Left kidney (tissue), 2 donors: ENCODE measurements around the gene MSH5. TPM values are rescaled to one million over a fixed set of nuclear protein-coding genes. Genes with fewer than 3 reads are reported as not detected.

Source experiments
- DNase-seq: peaks from one replicate; pipeline ENCODE4 v3.0.0-alpha.2; 2013
- polyA plus RNA-seq: library from polyadenylated mRNA; unstranded; fragments of 120-200 nt; gene quantifications from one replicate; pipeline ENCODE4 v1.2.1, GENCODE V29; 2013; ENCODE audit not compliant: insufficient read length

Gene MSH5
- polyA plus RNA-seq, 1 donor: 62.2 TPM

DNA sequence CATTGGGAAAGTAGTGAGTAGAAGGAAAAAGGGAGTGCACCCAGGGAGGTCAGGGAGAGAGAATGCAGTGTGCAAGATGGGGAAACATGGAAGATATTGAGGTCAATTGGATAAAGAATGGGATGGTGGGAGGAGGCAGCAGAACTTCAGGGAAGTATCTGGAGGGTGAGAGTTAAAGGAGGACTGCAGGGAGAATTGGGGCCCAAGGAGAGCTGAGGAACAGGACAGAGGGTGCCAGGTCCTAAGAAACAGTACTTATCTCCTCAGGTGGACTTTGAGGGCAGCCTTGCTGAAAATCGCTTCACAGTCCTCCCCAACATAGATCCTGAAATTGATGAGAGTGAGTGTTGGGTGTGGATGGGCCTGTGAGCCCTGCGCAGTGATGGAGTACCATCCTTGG is 18.5 kb downstream of the MSH5 start:
- DNase-seq: no peak

DNA sequence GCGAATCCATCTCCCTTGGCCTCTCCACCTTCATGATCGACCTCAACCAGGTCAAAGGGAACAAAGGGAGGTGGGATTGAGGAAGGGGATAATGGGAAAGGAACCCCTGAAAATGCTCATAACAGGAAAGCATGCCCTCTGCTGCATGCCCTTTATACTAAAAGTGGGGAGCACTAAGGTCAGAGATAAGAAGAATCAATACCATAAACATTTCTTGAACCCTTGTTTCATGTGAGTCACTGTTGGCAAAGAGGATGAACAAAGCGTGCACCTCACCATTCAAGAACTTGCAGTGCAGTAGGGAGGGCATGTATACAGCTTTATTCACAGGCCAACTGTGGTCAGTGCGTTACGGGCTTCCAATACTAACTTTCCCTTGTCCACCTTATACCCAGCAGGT is 21.0 kb downstream of the MSH5 start:
- no peak for DNase-seq

DNA sequence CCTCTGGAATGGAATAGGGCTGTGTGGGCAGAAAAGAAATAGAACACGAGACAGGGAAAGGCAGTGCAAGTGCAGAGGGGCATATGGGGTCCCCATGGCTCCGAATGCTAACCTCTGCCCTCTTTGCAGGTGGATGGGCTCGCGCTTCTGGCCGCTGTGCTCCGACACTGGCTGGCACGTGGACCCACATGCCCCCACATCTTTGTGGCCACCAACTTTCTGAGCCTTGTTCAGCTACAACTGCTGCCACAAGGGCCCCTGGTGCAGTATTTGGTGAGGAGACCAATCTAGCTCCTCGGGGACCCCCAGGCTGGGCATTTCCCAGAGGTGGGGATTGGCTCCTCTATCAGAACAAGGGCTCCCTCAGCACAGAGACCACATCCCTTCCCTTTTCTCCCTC is 21.5 kb downstream of the MSH5 start:
- DNase-seq: no peak

DNA sequence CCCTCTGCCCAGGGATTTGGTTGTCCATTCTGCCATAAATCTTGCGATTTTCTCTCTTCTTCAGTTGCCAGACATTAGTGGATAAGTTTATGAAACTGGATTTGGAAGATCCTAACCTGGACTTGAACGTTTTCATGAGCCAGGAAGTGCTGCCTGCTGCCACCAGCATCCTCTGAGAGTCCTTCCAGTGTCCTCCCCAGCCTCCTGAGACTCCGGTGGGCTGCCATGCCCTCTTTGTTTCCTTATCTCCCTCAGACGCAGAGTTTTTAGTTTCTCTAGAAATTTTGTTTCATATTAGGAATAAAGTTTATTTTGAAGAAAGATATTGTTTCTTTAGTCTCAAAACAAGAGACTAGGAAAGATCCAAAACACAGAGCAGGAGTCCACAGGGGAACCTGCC is 22.6 kb downstream of the MSH5 start, which contains the start of gene SAPCD1:
SAPCD1 (plus strand) TSS at position 301 of the 400 bp plus-strand sequence. CDS start 399 bp downstream, outside the sequence.
- no peak for DNase-seq

DNA sequence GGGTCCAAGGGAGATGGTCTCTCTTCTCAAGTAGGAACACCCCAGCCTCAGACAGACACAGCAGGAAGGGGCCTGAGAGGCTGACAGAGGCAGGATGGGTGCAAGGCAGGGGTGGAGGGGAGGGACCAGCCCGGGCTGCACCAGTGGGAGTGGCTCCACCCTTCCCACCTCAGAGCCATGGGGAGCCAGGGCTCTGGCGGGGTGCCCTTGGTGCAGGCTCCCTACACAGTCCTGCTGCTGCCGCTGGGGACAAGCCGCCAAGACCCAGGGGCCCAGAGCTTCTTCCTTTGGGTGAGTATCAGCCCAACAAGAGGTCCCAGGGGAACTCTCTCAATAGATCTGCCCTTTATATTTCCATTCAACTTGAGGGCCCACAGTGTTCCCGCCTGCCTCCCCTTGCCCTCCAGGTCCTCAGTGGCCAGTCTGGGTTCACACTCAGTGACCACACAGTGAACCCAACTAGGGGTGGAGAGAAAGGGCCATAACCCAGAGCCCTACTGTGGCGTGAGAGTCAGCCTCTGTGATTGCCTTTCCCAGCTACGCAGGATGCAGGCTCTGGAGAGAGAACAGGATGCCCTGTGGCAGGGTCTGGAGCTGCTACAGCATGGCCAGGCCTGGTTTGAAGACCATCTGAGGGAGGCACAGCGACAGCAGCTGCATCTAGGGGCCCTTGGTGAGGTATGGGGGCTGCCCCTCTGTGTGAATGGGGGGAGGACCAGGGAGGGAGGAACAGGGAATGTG is 23.2 kb downstream of the MSH5 start:
- DNase-seq: no peak

DNA sequence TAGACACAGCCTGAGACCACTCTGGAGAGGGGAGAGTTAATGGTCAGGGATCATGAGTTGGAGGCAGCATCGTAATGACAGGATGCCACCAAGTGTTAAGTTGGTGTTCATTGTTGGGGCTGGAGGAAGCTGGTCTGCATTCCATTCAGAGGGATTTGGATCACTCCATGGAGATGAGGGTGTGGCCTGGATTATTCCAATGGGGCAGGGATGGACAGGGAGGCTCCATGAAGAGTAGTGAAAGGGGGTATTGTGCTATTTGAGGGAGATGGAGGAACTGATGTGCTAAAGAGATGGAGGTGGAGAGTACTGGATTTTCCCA is 23.8 kb downstream of the MSH5 start:
- peak; percentile 40 for DNase-seq

DNA sequence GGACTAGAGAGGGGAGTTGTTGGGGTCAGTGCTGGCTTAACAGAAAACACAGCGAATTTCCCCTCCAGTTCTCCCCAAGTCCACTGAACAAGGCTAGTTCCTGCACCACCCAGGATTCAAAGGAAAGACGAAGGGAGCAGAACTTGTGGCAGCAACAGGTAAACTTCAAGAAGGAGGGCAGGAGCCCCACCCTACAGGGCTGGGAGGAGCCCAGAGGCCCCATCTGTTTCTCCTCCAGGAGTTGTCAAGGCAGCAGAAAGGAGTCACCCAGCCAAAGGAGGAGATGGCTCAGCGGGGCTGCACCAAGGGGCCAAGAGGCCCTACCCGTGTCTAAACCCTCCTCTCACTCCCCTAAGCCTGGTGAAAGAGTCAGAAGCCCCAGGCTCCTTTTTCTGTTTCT is 24.4 kb downstream of the MSH5 start:
- no peak for DNase-seq

DNA sequence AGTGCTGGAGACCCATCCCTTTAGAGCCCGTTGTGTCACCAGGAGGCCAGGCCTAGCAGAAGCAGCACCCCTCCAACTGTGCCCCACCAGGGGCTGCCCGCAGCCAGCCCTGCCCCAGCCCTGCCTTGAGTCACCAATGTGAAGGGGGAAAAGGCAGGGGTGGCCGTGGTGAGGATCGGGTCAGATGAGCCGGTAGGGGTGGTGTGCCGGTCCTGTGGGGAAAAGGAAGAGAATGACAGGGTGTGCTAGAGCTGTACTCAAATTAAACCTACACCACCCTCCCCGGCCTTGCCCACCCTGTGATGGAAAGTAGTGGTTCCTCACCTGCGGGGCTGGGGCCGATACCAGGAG is 25.7 kb downstream of the MSH5 start:
- DNase-seq: no peak

DNA sequence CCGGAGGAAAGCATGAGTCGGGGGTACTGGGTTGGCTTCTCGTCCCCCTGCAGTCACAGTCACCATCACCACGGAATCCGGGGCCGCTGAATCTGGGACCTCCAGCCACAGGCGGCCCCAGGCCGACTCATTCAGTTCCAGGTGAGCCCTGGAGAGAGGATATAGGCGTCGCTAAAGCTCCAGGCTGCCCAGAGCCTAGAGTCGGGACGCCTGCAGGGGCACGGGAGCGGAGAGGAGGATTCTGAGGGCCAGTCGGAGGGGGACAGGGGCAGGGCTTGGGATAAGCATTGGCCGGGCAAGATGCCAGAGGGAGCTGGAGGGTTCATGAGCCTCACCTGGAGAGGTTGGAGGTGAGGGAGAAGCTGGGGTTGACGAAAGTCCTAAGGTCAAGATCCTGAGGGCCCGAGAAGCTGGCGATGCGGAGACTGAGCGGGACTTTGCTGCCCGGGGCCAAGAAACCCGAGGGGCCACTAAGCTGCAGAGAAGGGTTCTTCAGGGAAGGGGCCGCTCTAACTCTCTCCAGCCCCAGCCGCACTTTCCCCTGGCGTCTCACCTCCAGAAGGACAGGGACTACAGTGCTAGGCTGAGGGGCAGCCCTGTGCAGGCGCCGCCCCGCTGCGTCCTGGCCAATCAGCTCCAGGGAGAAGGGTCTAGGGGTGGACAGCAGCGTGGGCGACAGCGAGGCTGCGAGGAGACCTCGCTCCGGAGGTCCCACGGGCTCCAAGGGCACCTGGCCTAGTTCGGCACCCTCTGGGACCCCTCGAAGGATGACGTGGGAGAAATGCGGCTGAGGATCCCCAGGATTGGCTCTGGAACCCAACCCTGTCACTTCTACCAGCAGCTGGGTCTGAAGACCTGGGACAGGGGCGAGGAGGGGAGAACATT is 26.3 kb downstream of the MSH5 start:
- peak; percentile 34 for DNase-seq

DNA sequence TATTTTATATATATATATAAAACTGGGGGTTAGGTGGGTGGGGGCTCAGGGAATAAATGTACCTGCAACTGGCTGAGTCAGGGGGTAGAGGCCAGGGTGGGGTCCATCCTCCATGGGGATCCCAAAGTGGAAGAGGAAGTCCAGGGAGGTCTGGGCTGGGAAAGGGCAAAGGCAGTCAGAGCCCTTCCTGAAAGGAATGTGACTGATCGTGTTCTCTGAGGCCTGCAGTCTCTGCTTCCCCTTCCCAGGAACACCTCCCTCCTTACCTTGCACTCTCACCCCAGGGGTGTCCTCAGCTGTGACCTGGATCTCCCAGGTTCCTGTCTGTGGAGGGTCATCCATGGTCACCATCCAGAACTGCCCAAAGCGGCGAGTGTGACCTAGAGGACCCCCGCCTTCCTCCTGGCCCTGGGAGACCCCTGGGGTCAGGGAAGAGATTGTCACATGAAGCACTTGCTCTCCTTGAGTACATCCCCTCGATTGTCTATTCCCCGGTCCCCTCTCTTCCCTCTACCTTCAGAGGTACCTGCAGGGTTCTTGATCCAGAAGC is 27.4 kb downstream of the MSH5 start:
- DNase-seq: no peak

DNA sequence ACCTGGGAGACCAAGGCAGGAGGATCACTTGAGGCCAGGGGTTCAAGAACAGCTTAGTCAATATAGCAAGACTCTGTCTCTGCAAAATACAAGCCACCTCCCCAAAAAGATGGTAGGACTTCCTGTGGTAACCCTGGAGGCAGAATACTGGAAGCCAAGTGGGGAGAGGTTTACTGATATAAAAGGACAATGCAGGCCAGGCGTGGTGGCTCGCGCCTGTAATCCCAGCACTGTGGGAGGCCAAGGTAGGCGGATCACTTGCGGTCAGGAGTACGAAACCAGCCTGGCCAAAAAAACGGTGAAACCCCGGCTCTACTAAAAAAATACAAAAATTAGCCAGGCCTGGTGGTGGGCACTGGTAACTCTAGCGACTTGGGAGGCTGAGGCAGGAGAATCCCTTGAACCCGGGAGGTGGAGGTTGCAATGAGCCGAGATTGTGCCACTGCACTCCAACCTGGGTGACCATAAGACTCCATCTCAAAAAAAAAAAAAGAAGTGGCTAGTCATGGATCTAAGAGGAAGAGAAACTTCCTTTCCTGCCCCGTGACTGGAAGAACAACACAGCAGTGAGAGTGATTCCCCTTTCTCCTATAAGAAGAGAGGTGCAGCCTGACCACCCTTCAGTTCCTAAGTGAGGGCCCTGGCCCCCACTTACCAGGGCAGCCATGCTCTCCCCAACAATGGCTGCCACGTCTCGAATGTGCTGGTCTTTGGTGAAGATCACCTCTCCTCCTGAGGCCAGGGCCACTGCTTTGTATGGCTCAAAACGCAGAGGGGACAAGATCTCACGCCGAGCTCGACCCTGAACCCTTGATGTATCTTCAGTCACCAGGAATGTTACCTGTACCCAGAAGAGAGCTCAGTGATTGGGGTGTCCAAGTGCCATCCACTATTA is 28.8 kb downstream of the MSH5 start:
- DNase-seq: no peak

DNA sequence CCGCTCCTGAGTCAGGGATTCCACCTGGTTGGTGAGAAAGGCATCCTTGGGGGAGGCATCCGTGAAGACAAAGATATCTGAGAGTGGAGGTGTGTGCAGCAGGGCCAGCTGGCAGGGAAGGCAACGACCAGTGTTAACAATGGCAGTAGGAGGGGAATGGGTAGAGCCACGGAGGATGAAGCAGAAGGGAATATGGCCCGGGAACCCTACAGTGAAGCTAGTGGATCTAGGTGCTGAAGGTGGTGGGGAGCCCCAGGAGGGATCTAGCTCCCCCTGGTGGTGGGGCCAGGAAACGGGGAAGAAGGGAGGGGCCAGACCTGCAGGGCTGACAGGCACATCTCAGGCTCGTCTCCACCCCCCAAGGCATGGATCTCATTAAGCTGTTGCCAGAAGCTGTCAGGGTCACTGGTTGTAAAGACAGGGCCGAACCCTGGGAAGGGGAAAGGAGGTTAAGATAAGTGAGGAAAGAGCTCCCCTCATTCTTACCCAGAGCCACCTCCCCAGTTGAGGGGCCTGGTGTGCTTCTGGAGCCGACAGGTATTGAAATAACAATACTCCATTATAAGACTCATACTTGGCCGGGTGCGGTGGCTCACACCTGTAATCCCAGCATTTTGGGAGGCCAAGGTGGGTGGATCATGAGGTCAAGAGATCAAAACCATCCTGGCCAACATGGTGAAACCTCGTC is 30.0 kb downstream of the MSH5 start:
- DNase-seq: no peak

DNA sequence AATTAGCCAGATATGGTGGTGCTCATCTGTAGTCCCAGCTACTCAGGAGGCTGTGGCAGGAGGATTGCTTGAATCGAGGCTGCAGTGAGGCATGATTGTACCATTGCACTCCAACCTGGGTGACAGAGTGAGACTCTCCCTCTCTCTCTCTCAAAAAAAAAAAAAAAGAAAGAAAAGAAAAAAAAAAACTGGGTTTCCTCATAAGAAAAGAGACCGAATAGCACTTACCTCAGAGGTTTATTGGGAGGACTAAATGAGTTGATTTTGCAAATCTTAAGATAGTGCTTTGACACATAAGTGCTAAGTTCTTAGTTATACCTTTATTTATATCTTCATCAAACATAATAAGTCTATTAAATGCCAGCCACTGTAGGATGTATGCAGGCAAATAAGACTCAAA is 31.1 kb downstream of the MSH5 start:
- DNase-seq: no peak

DNA sequence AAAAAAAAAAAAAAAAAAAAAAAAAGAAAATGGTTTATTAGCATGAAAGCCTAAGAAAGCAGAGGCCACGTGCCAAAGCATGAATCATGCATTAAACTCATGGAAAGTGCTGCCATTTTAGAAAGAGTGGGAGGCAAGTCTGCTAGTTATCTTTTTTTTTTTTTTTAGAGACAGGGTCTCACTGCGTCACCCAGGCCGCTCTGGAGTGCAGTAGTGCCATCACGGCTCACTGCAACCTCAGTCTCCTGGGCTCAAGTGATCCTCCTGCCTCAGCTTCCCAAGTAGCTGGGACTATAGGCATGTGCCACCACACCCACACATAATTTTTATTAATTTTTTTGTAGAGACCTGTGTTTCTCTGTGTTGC is 32.2 kb downstream of the MSH5 start:
- DNase-seq: no peak

DNA sequence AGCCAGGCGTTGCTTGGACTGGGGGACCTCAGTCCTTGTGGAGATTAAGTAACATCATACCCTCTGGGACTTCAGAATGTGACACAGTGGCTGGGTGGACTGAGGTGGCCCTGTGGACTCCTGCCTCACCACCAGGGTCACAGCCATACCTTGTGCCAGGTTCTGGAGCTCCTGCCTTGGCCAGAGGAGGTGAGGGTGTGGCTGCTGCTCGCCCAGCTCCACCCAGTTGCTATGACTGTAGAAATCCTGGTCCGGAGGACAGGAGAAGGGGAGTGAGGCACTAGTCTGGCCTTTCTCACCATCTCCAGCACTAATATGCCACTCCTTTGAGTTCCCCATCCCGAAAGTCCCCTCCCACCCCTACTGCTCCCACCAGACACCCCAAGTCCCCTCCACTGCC is 35.4 kb downstream of the MSH5 start:
- DNase-seq: no peak

DNA sequence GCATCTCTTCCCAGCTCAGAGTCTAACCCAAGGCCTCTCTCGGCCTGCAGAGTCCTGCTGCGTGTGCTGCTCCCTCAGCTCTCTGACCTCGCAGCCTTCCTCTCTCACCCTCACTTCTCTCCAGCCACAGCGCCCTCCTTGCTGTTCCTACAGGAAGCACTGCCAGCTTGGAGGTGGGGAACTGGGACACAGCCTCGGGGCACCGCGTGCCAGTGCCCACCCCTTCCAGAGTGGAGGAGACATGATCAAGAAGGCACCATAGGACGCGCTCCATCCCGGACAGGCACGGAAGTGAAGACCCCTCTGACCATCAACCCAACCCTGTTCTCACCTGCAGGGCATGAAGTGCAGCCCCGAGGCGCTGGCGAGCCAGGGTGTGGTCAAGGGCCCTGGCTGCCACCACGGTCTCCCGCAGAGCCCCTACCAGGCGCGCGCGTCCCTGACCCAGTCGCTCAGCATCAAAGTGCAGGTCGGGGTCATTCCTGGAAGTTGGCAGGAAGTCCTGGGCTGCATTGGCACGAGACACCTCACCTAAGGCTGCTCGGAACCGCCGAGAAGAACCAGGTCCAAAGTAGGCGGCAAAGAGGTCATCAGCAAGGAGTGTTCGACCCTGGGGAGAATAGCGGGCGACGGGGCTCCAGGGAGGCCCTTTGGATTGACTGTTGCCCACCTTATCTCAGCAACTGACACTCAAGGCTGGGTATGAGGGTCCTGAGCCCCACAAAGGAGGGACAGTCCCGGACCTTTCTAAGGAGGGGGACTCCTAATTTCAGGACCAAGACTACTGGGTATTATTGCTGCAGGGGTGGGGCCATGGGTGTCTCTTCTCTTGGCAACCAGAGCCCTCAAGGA is 36.1 kb downstream of the MSH5 start:
- DNase-seq: no peak

DNA sequence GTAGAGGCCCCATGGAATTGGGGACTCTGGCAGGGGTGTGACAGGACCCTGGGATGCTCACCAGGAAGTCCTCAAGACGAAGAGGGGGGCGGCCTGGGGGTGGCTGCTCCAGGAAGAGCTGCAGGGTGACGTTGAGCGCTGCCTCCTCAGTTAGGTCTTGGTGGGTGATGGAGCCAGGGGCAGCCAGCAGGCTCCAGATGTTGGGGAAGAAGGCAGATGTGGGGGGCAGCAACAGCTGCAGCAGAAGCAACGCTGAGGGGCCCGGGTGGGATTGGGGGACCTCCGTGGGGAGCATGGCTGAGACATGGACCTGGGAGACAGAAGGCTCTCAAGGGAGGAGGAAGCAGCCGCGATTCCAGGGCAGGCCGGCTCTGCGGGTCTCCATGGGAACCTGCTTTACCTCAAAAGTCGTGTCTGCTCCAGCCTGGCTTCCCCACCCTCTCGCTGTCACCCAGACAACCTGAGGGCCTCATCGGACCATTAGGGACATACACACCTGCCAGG is 36.7 kb downstream of the MSH5 start:
- no peak for DNase-seq

DNA sequence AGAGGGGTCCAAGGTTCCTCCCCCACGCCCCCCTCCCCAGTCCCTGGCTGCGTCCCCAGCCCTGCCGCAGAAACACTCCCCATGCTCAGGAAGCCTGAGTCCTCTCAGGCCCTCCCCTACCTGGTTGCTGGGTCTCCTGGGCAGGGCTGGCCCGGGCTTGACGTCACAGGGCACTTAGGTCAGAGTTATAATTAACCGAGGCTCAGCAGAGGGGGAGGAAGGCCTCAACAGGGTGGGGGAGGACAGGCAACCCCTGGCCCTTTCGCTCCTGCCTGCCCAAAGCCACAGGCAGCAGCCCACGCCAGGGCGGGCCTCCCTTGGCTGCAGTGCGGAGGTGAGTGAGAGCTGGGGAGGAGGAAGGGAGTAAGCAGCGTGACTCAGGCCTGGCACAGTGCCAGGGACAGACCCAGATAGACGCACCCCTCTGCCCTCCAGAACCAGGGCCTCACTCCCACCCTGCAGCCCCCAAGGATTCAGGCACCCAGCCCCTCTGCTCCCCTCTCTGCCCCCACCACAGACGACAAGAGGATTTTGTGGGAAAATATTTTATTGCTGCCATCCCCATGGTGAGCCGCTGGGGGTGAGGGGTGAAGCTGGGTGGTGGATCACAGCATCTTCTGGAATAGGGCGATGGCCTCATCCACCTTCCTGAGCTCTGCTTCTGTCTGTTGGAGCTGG is 37.3 kb downstream of the MSH5 start, which contains the start of gene VWA7:
VWA7 (minus strand) TSS at position 340 of the 678 bp plus-strand sequence. CDS start 549 bp downstream, outside the sequence.
- DNase-seq: peak; percentile 86

DNA sequence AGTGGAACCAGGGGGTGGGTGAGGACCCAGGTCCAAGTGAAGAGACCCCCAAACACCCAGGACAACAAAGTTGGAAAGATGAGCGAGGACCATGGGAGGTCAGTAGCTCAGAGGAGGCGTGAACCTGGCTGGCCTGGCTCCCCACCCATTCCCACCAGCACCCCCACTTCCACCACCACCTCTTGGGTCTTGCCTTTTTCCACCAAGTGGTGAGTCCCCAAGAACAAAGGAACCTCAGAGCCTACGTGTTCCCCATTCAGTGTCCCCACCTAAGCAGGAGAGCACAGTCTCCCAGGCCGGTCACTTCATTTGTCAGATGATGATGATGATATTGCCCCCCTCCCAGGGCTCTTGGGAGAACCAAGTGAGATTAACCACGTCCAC is 37.9 kb downstream of the MSH5 start:
- DNase-seq: no peak

DNA sequence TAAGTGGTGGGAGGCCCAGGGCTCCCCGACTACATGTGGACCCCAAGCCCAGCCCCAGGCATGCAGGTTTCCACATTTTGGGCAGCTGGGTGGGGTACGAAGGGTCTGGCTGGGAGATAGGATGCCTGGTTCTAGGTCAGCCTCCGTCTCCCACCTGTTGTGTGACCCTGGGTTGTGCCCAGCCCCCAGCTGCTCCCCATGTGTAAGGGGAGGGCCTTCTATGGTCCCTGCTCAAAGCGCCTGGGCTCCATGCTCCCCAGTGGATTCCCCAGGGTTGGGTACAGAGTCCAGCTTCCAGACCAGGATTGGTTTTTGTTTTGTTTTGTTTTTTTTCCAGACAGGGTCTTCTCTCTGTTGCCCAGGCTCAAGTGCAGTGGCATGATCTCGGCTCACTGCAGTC is 38.4 kb downstream of the MSH5 start:
- no peak for DNase-seq
